ENCODE measurements around the gene SPA17. TPM values are rescaled to one million over a fixed set of nuclear protein-coding genes. Genes with fewer than 3 reads are reported as not detected.

SPA17 gene
- total RNA-seq, 1 donor from 2014 or later, result 1.7 TPM

GRCh38 chr11:124699547-124699946, 25.8 kb downstream of the SPA17 start:
- H3K4me3 ChIP-seq, result no peak overlapping the region
- TF ChIP-seq POLR2AphosphoS5 (IDR thresholded peaks at IDR 0.05; ENCODE audit: insufficient read depth in 1 of 2, low read depth in 1 of 2), result no peak
- TF ChIP-seq CTCF (IDR thresholded peaks at IDR 0.05), result no peak
- H3K27ac ChIP-seq, result no peak overlapping the region
- intact Hi-C loops (cut with DNase I), result no loop called here
- no peaks in the 10 kb centered on the region for H3K27me3 ChIP-seq
- no peaks in the 10 kb centered on the region for H3K9me3 ChIP-seq
- no peaks in the 10 kb centered on the region for H3K36me3 ChIP-seq
- no peak for DNase-seq (ENCODE audit: extremely low spot score in 2 of 2)
- H3K4me1 ChIP-seq, result no peaks in the 10 kb centered on the region

GRCh38 chr11:124700028-124700427, 26.3 kb downstream of the SPA17 start:
- intact Hi-C loops (cut with DNase I), result no loop called here

GRCh38 chr11:124707829-124708228, 34.1 kb downstream of the SPA17 start:
- H3K36me3 ChIP-seq, result no peaks in the 10 kb centered on the region
- intact Hi-C loops (cut with DNase I), result no loop called here
- H3K27ac ChIP-seq, result no peak overlapping the region
- TF ChIP-seq CTCF (IDR thresholded peaks at IDR 0.05) (no peak), POLR2A (IDR thresholded peaks at IDR 0.05) (no peak), POLR2AphosphoS5 (IDR thresholded peaks at IDR 0.05; ENCODE audit: insufficient read depth in 1 of 2, low read depth in 1 of 2) (no peak)
- no peaks in the 10 kb centered on the region for H3K27me3 ChIP-seq
- no peaks in the 10 kb centered on the region for H3K4me1 ChIP-seq
- H3K9me3 ChIP-seq, result no peaks in the 10 kb centered on the region
- no peak overlapping the region for H3K4me3 ChIP-seq
- no peak for DNase-seq (ENCODE audit: extremely low spot score in 2 of 2)

More at GRCh38 chr11:124700028-124700427, 26.3 kb downstream of the SPA17 start:
- H3K9me3 ChIP-seq, result no peaks in the 10 kb centered on the region
- no peaks in the 10 kb centered on the region for H3K4me1 ChIP-seq
- no peak for TF ChIP-seq CTCF (IDR thresholded peaks at IDR 0.05)
- TF ChIP-seq POLR2AphosphoS5 (IDR thresholded peaks at IDR 0.05; ENCODE audit: insufficient read depth in 1 of 2, low read depth in 1 of 2), result no peak
- no peak for TF ChIP-seq POLR2A (IDR thresholded peaks at IDR 0.05)
- DNase-seq (ENCODE audit: extremely low spot score in 2 of 2), result no peak
- H3K4me3 ChIP-seq, result no peak overlapping the region
- H3K27ac ChIP-seq, result no peak overlapping the region
- H3K27me3 ChIP-seq, result no peaks in the 10 kb centered on the region
- no peaks in the 10 kb centered on the region for H3K36me3 ChIP-seq

- Histone ChIP-seq H3K4me3 (no peak overlapping the region), H3K27ac (no peak overlapping the region), H3K9me3 (no peaks in the 10 kb centered on the region), H3K4me1 (peaks cover 3% of the 10 kb centered on the region), H3K27me3 (no peaks in the 10 kb centered on the region), H3K36me3 (no peaks in the 10 kb centered on the region)
- intact Hi-C loops (cut with DNase I), result no loop called here
- TF ChIP-seq POLR2AphosphoS5 (IDR thresholded peaks at IDR 0.05; ENCODE audit: insufficient read depth in 1 of 2, low read depth in 1 of 2), result no peak
- no peak for TF ChIP-seq POLR2A (IDR thresholded peaks at IDR 0.05)
- TF ChIP-seq CTCF (IDR thresholded peaks at IDR 0.05), result no peak
- no peak for DNase-seq (ENCODE audit: extremely low spot score in 2 of 2)
Measured at GRCh38 chr11:124712392-124712791, 38.7 kb downstream of the SPA17 start.

GRCh38 chr11:124716591-124716990, 42.9 kb downstream of the SPA17 start:
- TF ChIP-seq POLR2A (IDR thresholded peaks at IDR 0.05), result no peak
- no peak for TF ChIP-seq CTCF (IDR thresholded peaks at IDR 0.05)
- TF ChIP-seq POLR2AphosphoS5 (IDR thresholded peaks at IDR 0.05; ENCODE audit: insufficient read depth in 1 of 2, low read depth in 1 of 2), result no peak

More at GRCh38 chr11:124716591-124716990, 42.9 kb downstream of the SPA17 start:
- Histone ChIP-seq H3K27ac (no peak overlapping the region), H3K27me3 (no peaks in the 10 kb centered on the region), H3K4me1 (peaks cover 19% of the 10 kb centered on the region), H3K36me3 (no peaks in the 10 kb centered on the region), H3K9me3 (no peaks in the 10 kb centered on the region), H3K4me3 (no peak overlapping the region)
- DNase-seq (ENCODE audit: extremely low spot score in 2 of 2), result no peak
- intact Hi-C loops (cut with DNase I), result no loop called here

All from vagina (tissue), 2 donors.